ENCODE data around the gene HVCN1. TPM values are rescaled to one million over a fixed set of nuclear protein-coding genes. Genes with fewer than 3 reads are reported as not detected.
"Not testable (repeated sequence)": the region's sequence is repeated elsewhere in the genome, so short reads cannot be mapped to it uniquely, and the experiment has no call there.

Gene HVCN1
- total RNA-seq, 1 experiment from 2014 or later, result 0.99 TPM

GRCh38 chr12:110602085-110602814, 86.7 kb downstream of the HVCN1 start:
- not testable (repeated sequence) for H3K4me1 Mint-ChIP-seq (ENCODE audit: low read depth, unreplicated experiment); H3K36me3 Mint-ChIP-seq (ENCODE audit: insufficient read depth, unreplicated experiment); H3K27ac Mint-ChIP-seq (ENCODE audit: unreplicated experiment); BruUV-seq (replicated peaks); H3K27me3 Mint-ChIP-seq (ENCODE audit: unreplicated experiment); H3K4me3 Mint-ChIP-seq (ENCODE audit: low read depth, unreplicated experiment); H3K9me3 Mint-ChIP-seq (ENCODE audit: low read depth, unreplicated experiment)
- peak; percentile 47 for DNase-seq
- peak; percentile 60 for TF ChIP-seq CTCF (IDR thresholded peaks at IDR 0.05; ENCODE audit: unreplicated experiment)
- CTCF ChIA-PET, result interaction anchor here (0.6 to 3.5 kb wide), 10 partner anchors 12 to 504 kb away, joined by 3 to 22 read pairs (median 4); partner anchors contain the start of genes ARPC3, GPN3 and TCTN1
- intact Hi-C loops (cut with micrococcal nuclease; ENCODE audit: unreplicated experiment), result loop anchor here (1.0 to 5.0 kb wide), 3 partner anchors 133 to 500 kb away; partner anchors contain the start of gene ARPC3

GRCh38 chr12:110600254-110600653, 88.7 kb downstream of the HVCN1 start:
- no peak for DNase-seq
- peak; percentile 61 for TF ChIP-seq CTCF (IDR thresholded peaks at IDR 0.05; ENCODE audit: unreplicated experiment)
- BruUV-seq (replicated peaks), result no TSS peak
- no peaks in the 10 kb centered on the region for H3K27me3 Mint-ChIP-seq (ENCODE audit: unreplicated experiment)
- no peak overlapping the region for H3K4me3 Mint-ChIP-seq (ENCODE audit: low read depth, unreplicated experiment)
- intact Hi-C loops (cut with micrococcal nuclease; ENCODE audit: unreplicated experiment), result loop anchor here (1.0 to 5.0 kb wide), 4 partner anchors 48 to 498 kb away; partner anchors contain the start of gene ARPC3
- H3K36me3 Mint-ChIP-seq (ENCODE audit: insufficient read depth, unreplicated experiment), result no peaks in the 10 kb centered on the region
- peaks cover 8% of the 10 kb centered on the region for H3K4me1 Mint-ChIP-seq (ENCODE audit: low read depth, unreplicated experiment)
- H3K27ac Mint-ChIP-seq (ENCODE audit: unreplicated experiment), result peak overlapping the region; percentile 27
- H3K9me3 Mint-ChIP-seq (ENCODE audit: low read depth, unreplicated experiment), result no peaks in the 10 kb centered on the region
- CTCF ChIA-PET, result interaction anchor here (0.5 to 3.5 kb wide), 8 partner anchors 19 to 150 kb away, joined by 3 to 22 read pairs (median 7); partner anchors contain the start of genes ARPC3, FAM216A and GPN3

GRCh38 chr12:110599334-110599733, 89.6 kb downstream of the HVCN1 start:
- intact Hi-C loops (cut with micrococcal nuclease; ENCODE audit: unreplicated experiment), result no loop called here
- no peak for TF ChIP-seq CTCF (IDR thresholded peaks at IDR 0.05; ENCODE audit: unreplicated experiment)
- H3K4me1 Mint-ChIP-seq (ENCODE audit: low read depth, unreplicated experiment), result peaks cover 8% of the 10 kb centered on the region
- H3K9me3 Mint-ChIP-seq (ENCODE audit: low read depth, unreplicated experiment), result no peaks in the 10 kb centered on the region
- H3K27ac Mint-ChIP-seq (ENCODE audit: unreplicated experiment), result no peak overlapping the region
- H3K27me3 Mint-ChIP-seq (ENCODE audit: unreplicated experiment), result no peaks in the 10 kb centered on the region
- no TSS peak for BruUV-seq (replicated peaks)
- DNase-seq, result no peak
- CTCF ChIA-PET, result interaction anchor here (0.5 to 1.3 kb wide), 3 partner anchors 46 to 294 kb away, joined by 3 to 11 read pairs (median 5); no protein-coding TSS in a partner anchor
- no peak overlapping the region for H3K4me3 Mint-ChIP-seq (ENCODE audit: low read depth, unreplicated experiment)
- H3K36me3 Mint-ChIP-seq (ENCODE audit: insufficient read depth, unreplicated experiment), result no peaks in the 10 kb centered on the region

Other genes with a start within 250 kb of the HVCN1 start
- 321 and 344 TPM in 2 replicates for gene ARPC3, start 238.8 kb downstream of the HVCN1 start, total RNA-seq (2022)
- 31.8 and 35.9 TPM in 2 replicates for gene GPN3, start 220.9 kb downstream of the HVCN1 start, total RNA-seq (2022)
- 10.5 and 11.2 TPM in 2 replicates for gene FAM216A, start 220.3 kb downstream of the HVCN1 start, total RNA-seq (2022)
- 156 and 164 TPM in 2 replicates for gene VPS29, start 187.0 kb downstream of the HVCN1 start, total RNA-seq (2022)
- gene RAD9B, start 186.8 kb downstream of the HVCN1 start, total RNA-seq (2022), result 0.80 and 1.9 TPM in 2 replicates
- 26.0 and 27.8 TPM in 2 replicates for gene PPTC7, start 105.8 kb downstream of the HVCN1 start, total RNA-seq (2022)
- gene TCTN1, start 75.0 kb downstream of the HVCN1 start, total RNA-seq (2022), result 41.0 and 41.8 TPM in 2 replicates
- gene PPP1CC, start 53.8 kb upstream of the HVCN1 start, total RNA-seq (2022), result 199 and 213 TPM in 2 replicates
- not detected in 2 replicates for gene CCDC63, start 157.9 kb upstream of the HVCN1 start, total RNA-seq (2022)
- gene MYL2, start 231.5 kb upstream of the HVCN1 start, total RNA-seq (2022), result not detected in 2 replicates

Data from Calu3 (cell line).